ENCODE measurements around the gene FGFBP1. TPM values are rescaled to one million over a fixed set of nuclear protein-coding genes. Genes with fewer than 3 reads are reported as not detected.

FGFBP1 gene
- total and polyA plus RNA-seq, 2 donors (not counting 1 experiment from before 2014, with no cell fraction given) = not detected

DNA sequence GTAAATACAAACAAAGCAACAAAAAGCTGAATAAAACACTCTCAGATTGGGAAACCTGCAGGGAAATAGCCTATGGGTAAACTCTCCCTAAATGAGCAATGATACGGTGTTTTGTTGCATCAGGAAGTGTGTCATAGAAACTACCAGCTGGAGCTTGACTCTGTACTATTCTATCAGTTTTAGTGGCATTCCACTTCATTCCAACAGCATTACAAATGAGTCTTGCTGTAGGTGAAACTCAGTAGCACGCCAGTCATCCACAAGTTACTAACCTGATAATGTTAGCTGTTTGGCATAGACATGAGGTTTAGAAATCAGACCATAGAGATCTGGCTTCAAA, 24.9 kb downstream of the FGFBP1 start:
- Histone ChIP-seq H3K79me2 (ENCODE audit: control insufficient read depth, insufficient read depth, low read length) (no peaks in the 10 kb centered on the region), H3K9me3 (ENCODE audit: control extremely low read depth in 1 of 3, control insufficient read depth in 2 of 3, insufficient read depth in 1 of 3, low read length in 2 of 3) (no peaks in the 10 kb centered on the region), H2AFZ (ENCODE audit: insufficient read depth, low read depth, low read length, poor library complexity, severe bottlenecking) (no peak overlapping the region), H3K4me1 (ENCODE audit: control insufficient read depth in 2 of 2, insufficient read depth in 2 of 2, low read length in 2 of 2) (no peaks in the 10 kb centered on the region), H3K27me3 (replicated peaks in 1 of 4; ENCODE audit: control extremely low read depth in 1 of 4, control insufficient read depth in 3 of 4, insufficient read depth in 4 of 4, low read length in 3 of 4) (no peaks in the 10 kb centered on the region), H3K9ac (ENCODE audit: low read length) (no peak overlapping the region), H3K4me2 (replicated peaks; ENCODE audit: low read depth, low read length, poor library complexity, severe bottlenecking) (no peak overlapping the region), H3K27ac (ENCODE audit: low read length in 2 of 2) (no peak overlapping the region), H3K4me3 (ENCODE audit: control extremely low read depth in 1 of 5, extremely low read depth in 1 of 5, insufficient read depth in 1 of 5, low read depth in 2 of 5, low read length in 4 of 5) (no peak overlapping the region), H4K20me1 (ENCODE audit: control insufficient read depth, insufficient read depth, low read length, poor library complexity, severe bottlenecking) (no peaks in the 10 kb centered on the region), H3K36me3 (replicated peaks in 1 of 2; ENCODE audit: control extremely low read depth in 1 of 2, control insufficient read depth in 1 of 2, extremely low read depth in 1 of 2, insufficient read depth in 2 of 2, low read length in 1 of 2) (no peaks in the 10 kb centered on the region)
- WGBS (ENCODE audit: insufficient coverage) = no CpG with 5 or more reads among the region's 2 CpGs
- H3K27ac Mint-ChIP-seq = no peak overlapping the region
- TF ChIP-seq, protein P1, sequence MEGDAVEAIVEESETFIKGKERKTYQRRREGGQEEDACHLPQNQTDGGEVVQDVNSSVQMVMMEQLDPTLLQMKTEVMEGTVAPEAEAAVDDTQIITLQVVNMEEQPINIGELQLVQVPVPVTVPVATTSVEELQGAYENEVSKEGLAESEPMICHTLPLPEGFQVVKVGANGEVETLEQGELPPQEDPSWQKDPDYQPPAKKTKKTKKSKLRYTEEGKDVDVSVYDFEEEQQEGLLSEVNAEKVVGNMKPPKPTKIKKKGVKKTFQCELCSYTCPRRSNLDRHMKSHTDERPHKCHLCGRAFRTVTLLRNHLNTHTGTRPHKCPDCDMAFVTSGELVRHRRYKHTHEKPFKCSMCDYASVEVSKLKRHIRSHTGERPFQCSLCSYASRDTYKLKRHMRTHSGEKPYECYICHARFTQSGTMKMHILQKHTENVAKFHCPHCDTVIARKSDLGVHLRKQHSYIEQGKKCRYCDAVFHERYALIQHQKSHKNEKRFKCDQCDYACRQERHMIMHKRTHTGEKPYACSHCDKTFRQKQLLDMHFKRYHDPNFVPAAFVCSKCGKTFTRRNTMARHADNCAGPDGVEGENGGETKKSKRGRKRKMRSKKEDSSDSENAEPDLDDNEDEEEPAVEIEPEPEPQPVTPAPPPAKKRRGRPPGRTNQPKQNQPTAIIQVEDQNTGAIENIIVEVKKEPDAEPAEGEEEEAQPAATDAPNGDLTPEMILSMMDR (IDR thresholded peaks at IDR 0.05) = no peak
- no peak for TF ChIP-seq EZH2 (IDR thresholded peaks at IDR 0.05; ENCODE audit: borderline replicate concordance, insufficient read depth, low read depth, low read length, poor library complexity, severe bottlenecking)
- intact Hi-C loops (cut with micrococcal nuclease) = no loop called here
- peaks cover 13% of the 10 kb centered on the region for H3K27me3 Mint-ChIP-seq
- DNase-seq = no peak
- no peaks in the 10 kb centered on the region for H3K9me3 Mint-ChIP-seq (ENCODE audit: insufficient read depth)
- CTCF ChIA-PET = interaction anchor here (1.1 kb wide), 1 partner anchor 60 kb away, joined by 3 read pairs; no protein-coding TSS in a partner anchor
- POLR2A ChIA-PET = interaction anchor here (0.6 kb wide), 1 partner anchor 287 kb away, joined by 5 read pairs; no protein-coding TSS in a partner anchor
- H3K4me1 Mint-ChIP-seq = no peaks in the 10 kb centered on the region
- no peak overlapping the region for H3K4me3 Mint-ChIP-seq
- no peak for ATAC-seq (ENCODE audit: low read depth)

DNA sequence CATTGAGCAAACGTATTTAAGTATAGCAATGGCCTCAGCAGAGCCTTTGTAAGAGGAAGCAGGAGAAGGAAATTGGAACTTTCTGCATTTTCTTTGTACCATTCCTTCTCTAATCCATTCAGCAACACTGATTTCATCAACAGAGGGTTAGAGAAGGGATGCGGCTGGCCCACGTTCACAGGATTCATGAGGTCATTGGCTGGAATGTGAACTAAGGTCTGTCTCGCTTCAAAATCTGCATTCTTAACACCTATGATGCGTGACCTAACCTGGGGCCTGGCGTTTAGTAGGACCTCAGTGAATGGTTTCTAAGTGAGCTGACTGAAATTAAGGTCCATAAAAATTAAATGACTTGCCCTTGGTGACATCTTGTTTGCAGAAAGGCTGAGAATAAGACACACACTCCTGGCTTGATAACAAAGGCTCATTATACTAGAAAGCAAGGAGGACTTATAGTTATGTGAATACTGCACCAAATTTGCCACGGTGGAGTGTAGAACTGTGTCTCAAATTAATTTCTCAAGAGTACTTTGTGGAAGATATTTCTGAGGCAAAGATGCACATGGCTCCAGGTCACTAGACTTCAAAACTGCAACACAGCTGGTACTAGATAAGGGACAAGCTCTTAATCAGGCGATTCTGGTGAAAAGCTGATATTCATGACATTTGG, 25.4 kb downstream of the FGFBP1 start:
- POLR2A ChIA-PET = no interaction called here
- no peaks in the 10 kb centered on the region for H3K4me1 Mint-ChIP-seq
- H3K9me3 Mint-ChIP-seq (ENCODE audit: insufficient read depth) = no peaks in the 10 kb centered on the region

More for the DNA sequence above, 25.4 kb downstream of the FGFBP1 start:
- no peaks in the 10 kb centered on the region for H3K27me3 ChIP-seq (replicated peaks in 1 of 4; ENCODE audit: control extremely low read depth in 1 of 4, control insufficient read depth in 3 of 4, insufficient read depth in 4 of 4, low read length in 3 of 4)
- WGBS (ENCODE audit: insufficient coverage) = 93% methylated on average over 3 of the region's 8 CpGs
- ATAC-seq (ENCODE audit: low read depth) (no peak), DNase-seq (no peak)
- H3K9me3 ChIP-seq (ENCODE audit: control extremely low read depth in 1 of 3, control insufficient read depth in 2 of 3, insufficient read depth in 1 of 3, low read length in 2 of 3) = no peaks in the 10 kb centered on the region
- H4K20me1 ChIP-seq (ENCODE audit: control insufficient read depth, insufficient read depth, low read length, poor library complexity, severe bottlenecking) = no peaks in the 10 kb centered on the region
- no peak overlapping the region for H2AFZ ChIP-seq (ENCODE audit: insufficient read depth, low read depth, low read length, poor library complexity, severe bottlenecking)
- H3K27ac ChIP-seq (ENCODE audit: low read length in 2 of 2) = no peak overlapping the region
- no peaks in the 10 kb centered on the region for H3K36me3 ChIP-seq (replicated peaks in 1 of 2; ENCODE audit: control extremely low read depth in 1 of 2, control insufficient read depth in 1 of 2, extremely low read depth in 1 of 2, insufficient read depth in 2 of 2, low read length in 1 of 2)
- Mint-ChIP-seq H3K27ac (no peak overlapping the region), H3K4me3 (no peak overlapping the region), H3K27me3 (peaks cover 9% of the 10 kb centered on the region)
- H3K4me2 ChIP-seq (replicated peaks; ENCODE audit: low read depth, low read length, poor library complexity, severe bottlenecking) = no peak overlapping the region
- intact Hi-C loops (cut with micrococcal nuclease) = no loop called here
- no peak overlapping the region for H3K9ac ChIP-seq (ENCODE audit: low read length)
- no peaks in the 10 kb centered on the region for H3K4me1 ChIP-seq (ENCODE audit: control insufficient read depth in 2 of 2, insufficient read depth in 2 of 2, low read length in 2 of 2)
- TF ChIP-seq, protein P1 (IDR thresholded peaks at IDR 0.05) = no peak
- TF ChIP-seq EZH2 (IDR thresholded peaks at IDR 0.05; ENCODE audit: borderline replicate concordance, insufficient read depth, low read depth, low read length, poor library complexity, severe bottlenecking) = no peak
- no peak overlapping the region for H3K4me3 ChIP-seq (ENCODE audit: control extremely low read depth in 1 of 5, extremely low read depth in 1 of 5, insufficient read depth in 1 of 5, low read depth in 2 of 5, low read length in 4 of 5)
- CTCF ChIA-PET = interaction anchor here (1.1 kb wide), 1 partner anchor 61 kb away, joined by 3 read pairs; no protein-coding TSS in a partner anchor
- H3K79me2 ChIP-seq (ENCODE audit: control insufficient read depth, insufficient read depth, low read length) = no peaks in the 10 kb centered on the region
